GM23338 (cell line): ENCODE data around the gene CENPE. TPM values are rescaled to one million over a fixed set of nuclear protein-coding genes. Genes with fewer than 3 reads are reported as not detected.

Experiments
- ATAC-seq: fragments of 200-7000 bp; cut with Tn5 transposase; 3 replicates; pipeline ENCODE4 v1.9.1; 2020
- DNase-seq: peaks from one replicate; pipeline ENCODE4 v3.0.0-alpha.2; 2015; ENCODE audit warnings: low spot score
- H2AFZ ChIP-seq: fragments of 200-600 bp; sonication (generic); 2 replicates; pipeline ENCODE4 v1.8.0; 2016; ENCODE audit warnings: antibody characterized with exemption, mild to moderate bottlenecking, moderate library complexity
- H3F3A ChIP-seq: fragments of 200-600 bp; sonication (generic); replicated peaks from 2 replicates; pipeline ENCODE4 v1.8.0; 2017; ENCODE audit warnings: antibody characterized with exemption, mixed run types, low read depth
- H3K27ac ChIP-seq: fragments of 200-600 bp; sonication (generic); 2 replicates; pipeline ENCODE4 v1.6.1; 2016; ENCODE audit warnings: low read depth
- H3K27me3 ChIP-seq: fragments of 200-600 bp; sonication (generic); 2 replicates; pipeline ENCODE4 v1.8.0; 2016; ENCODE audit warnings: mild to moderate bottlenecking, mixed run types, moderate library complexity; ENCODE audit not compliant: insufficient read depth
- H3K36me3 ChIP-seq: fragments of 200-600 bp; sonication (generic); 2 replicates; pipeline ENCODE4 v1.8.0; 2016; ENCODE audit warnings: mild to moderate bottlenecking; ENCODE audit not compliant: insufficient read depth
- H3K4me1 ChIP-seq: fragments of 200-600 bp; sonication (generic); 2 replicates; pipeline ENCODE4 v1.8.0; 2016; ENCODE audit warnings: mild to moderate bottlenecking, moderate library complexity; ENCODE audit not compliant: insufficient read depth
- H3K4me2 ChIP-seq: fragments of 200-600 bp; sonication (generic); 2 replicates; pipeline ENCODE4 v1.7.1; 2017; ENCODE audit warnings: mixed run types
- H3K4me3 ChIP-seq: fragments of 200-600 bp; sonication (generic); 2 replicates; pipeline ENCODE4 v1.6.1; 2016; ENCODE audit warnings: mixed run types
- H3K79me2 ChIP-seq: fragments of 200-600 bp; sonication (generic); replicated peaks from 2 replicates; pipeline ENCODE4 v1.8.0; 2017; ENCODE audit warnings: mild to moderate bottlenecking; ENCODE audit not compliant: insufficient read depth
- H3K9me2 ChIP-seq: fragments of 200-600 bp; sonication (generic); 2 replicates; pipeline ENCODE4 v1.8.0; 2017; ENCODE audit not compliant: insufficient read depth
- H4K20me1 ChIP-seq: fragments of 200-600 bp; sonication (generic); replicated peaks from 2 replicates; pipeline ENCODE4 v1.8.0; 2017; ENCODE audit warnings: mild to moderate bottlenecking; ENCODE audit not compliant: insufficient read depth
- H3K27ac Mint-ChIP-seq: 2 replicates; pipeline ENCODE4 v1.8.0; 2020; ENCODE audit warnings: inconsistent platforms, mild to moderate bottlenecking, moderate library complexity, mixed read lengths
- H3K27me3 Mint-ChIP-seq: 3 replicates; pipeline ENCODE4 v1.8.0; 2022; ENCODE audit warnings: low read depth, mild to moderate bottlenecking, moderate library complexity, mixed read lengths, inconsistent platforms; ENCODE audit not compliant: insufficient read depth, poor library complexity
- H3K36me3 Mint-ChIP-seq: 3 replicates; pipeline ENCODE4 v1.8.0; 2021; ENCODE audit warnings: low read depth, mild to moderate bottlenecking, inconsistent platforms, moderate library complexity, mixed read lengths
- H3K4me1 Mint-ChIP-seq: 3 replicates; pipeline ENCODE4 v1.8.0; 2020; ENCODE audit warnings: mild to moderate bottlenecking, inconsistent platforms, mixed read lengths
- H3K4me3 Mint-ChIP-seq: 3 replicates; pipeline ENCODE4 v1.8.0; 2021; ENCODE audit warnings: moderate library complexity, mild to moderate bottlenecking, inconsistent platforms, mixed read lengths
- H3K9me3 Mint-ChIP-seq: 3 replicates; pipeline ENCODE4 v1.8.0; 2020; ENCODE audit warnings: moderate library complexity, mild to moderate bottlenecking, inconsistent platforms, mixed read lengths
- CREB1 ChIP-seq: fragments of 250-450 bp; sonication (Bioruptor Pico); IDR thresholded peaks from 2 replicates; pipeline ENCODE4 v1.5.0; 2020; ENCODE audit warnings: low read depth, mild to moderate bottlenecking, moderate library complexity
- CTCF ChIP-seq, 2 experiments: fragments of 200-600 bp in 1 of 2; sonication (generic) in 1 of 2; conservative IDR thresholded peaks; 2 replicates each; pipeline versions ENCODE4 v1.5.1 to v1.6.1; 2016 to 2017; ENCODE audit warnings: antibody characterized with exemption in 2 of 2, low read depth in 2 of 2, mild to moderate bottlenecking in 2 of 2, moderate library complexity in 1 of 2
- EZH2 ChIP-seq: fragments of 200-600 bp; sonication (generic); IDR thresholded peaks from one replicate; pipeline ENCODE4 v1.8.0; 2017; ENCODE audit warnings: antibody characterized with exemption, mild to moderate bottlenecking, low read depth; ENCODE audit not compliant: unreplicated experiment
- EZH2phosphoT487 ChIP-seq: fragments of 200-600 bp; sonication (generic); IDR thresholded peaks from one replicate; pipeline ENCODE4 v1.8.1; 2018; ENCODE audit warnings: antibody characterized with exemption; ENCODE audit not compliant: unreplicated experiment
- JUNB ChIP-seq: IDR thresholded peaks from one replicate; pipeline ENCODE4 v1.6.1; 2016; ENCODE audit warnings: antibody characterized with exemption; ENCODE audit not compliant: unreplicated experiment
- NANOG ChIP-seq: IDR thresholded peaks from 2 replicates; pipeline ENCODE4 v1.6.1; 2016; ENCODE audit warnings: antibody characterized with exemption, borderline replicate concordance
- POLR2AphosphoS5 ChIP-seq: IDR thresholded peaks from 2 replicates; pipeline ENCODE4 v1.6.1; 2016; ENCODE audit warnings: antibody characterized with exemption, low read depth
- STAT1 ChIP-seq: IDR thresholded peaks from one replicate; pipeline ENCODE4 v1.6.1; 2016; ENCODE audit warnings: antibody characterized with exemption; ENCODE audit not compliant: unreplicated experiment
- ZNF114 ChIP-seq: fragments of 250-450 bp; sonication (Bioruptor Pico); IDR thresholded peaks from 2 replicates; pipeline ENCODE4 v1.5.0; 2020; ENCODE audit warnings: mild to moderate bottlenecking, moderate library complexity
- ZNF331 ChIP-seq: fragments of 250-450 bp; sonication (Bioruptor Pico); IDR thresholded peaks from 2 replicates; pipeline ENCODE4 v1.5.0; 2020; ENCODE audit warnings: low read depth, mild to moderate bottlenecking, moderate library complexity
- polyA plus RNA-seq: library from polyadenylated mRNA; unstranded; fragments of >200 nt; fragmentation: Nextera tagmentation; extraction: Ambion mirVana; gene quantifications from 2 replicates; pipeline ENCODE4 v1.2.1, GENCODE V29; 2016
- total RNA-seq: library from RNA; depleted of rRNA; stranded (reverse); fragments of >200 nt; shearing (Covaris generic); gene quantifications from 2 replicates; pipeline ENCODE4 v1.2.3, GENCODE V29; 2014
- TF ChIP-seq, protein P1 (sequence below): fragments of 250-450 bp; sonication (Bioruptor Pico); IDR thresholded peaks from 2 replicates; pipeline ENCODE4 v1.5.0; 2020; ENCODE audit warnings: mild to moderate bottlenecking, moderate library complexity
- TF ChIP-seq, protein P2 (sequence below): IDR thresholded peaks from one replicate; pipeline ENCODE4 v1.6.1; 2018; ENCODE audit warnings: antibody characterized with exemption; ENCODE audit not compliant: unreplicated experiment
- TF ChIP-seq, protein P3 (sequence below): IDR thresholded peaks from 2 replicates; pipeline ENCODE4 v1.6.1; 2016; ENCODE audit warnings: antibody characterized with exemption

Gene CENPE
- total and polyA plus RNA-seq, 2 experiments from 2014 or later = 42.2 to 46.7 TPM

DNA sequence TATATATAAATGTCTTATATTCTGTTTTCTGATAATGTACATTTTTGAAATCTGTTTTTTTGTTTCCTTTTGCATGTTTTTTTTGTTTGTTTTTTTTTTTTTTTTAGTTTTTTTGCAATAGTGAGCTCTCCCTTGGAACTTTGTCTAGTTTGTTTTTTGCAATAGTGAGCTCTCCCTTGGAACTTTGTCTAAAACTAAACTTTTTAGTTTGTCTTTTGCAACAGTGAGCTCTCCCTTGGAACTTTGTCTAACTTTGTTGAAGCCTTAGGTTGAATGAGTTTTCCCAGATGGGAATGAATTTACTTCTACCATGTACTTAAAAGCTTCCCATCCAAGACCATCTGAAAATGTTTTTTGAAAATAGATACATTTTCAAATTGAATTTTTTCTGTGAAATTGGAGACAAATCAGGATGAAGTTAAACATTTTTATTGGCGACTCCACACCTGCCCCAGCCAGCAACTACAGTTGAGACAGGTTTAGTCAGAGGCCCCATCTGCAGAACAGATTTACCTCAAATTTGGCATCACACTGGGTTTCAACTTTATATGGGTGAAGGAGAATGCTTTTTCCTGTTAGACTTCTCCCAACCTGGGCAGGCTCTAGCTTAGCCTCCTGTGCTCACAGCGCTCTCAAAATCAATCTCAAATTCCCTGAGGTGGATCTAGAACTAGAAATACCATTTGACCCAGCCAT, 137.5 kb downstream of the CENPE start:
- H3K4me1 ChIP-seq = no peaks in the 10 kb centered on the region
- H3K79me2 ChIP-seq = no peaks in the 10 kb centered on the region
- no peak for TF ChIP-seq ZNF114
- TF ChIP-seq, protein P1, sequence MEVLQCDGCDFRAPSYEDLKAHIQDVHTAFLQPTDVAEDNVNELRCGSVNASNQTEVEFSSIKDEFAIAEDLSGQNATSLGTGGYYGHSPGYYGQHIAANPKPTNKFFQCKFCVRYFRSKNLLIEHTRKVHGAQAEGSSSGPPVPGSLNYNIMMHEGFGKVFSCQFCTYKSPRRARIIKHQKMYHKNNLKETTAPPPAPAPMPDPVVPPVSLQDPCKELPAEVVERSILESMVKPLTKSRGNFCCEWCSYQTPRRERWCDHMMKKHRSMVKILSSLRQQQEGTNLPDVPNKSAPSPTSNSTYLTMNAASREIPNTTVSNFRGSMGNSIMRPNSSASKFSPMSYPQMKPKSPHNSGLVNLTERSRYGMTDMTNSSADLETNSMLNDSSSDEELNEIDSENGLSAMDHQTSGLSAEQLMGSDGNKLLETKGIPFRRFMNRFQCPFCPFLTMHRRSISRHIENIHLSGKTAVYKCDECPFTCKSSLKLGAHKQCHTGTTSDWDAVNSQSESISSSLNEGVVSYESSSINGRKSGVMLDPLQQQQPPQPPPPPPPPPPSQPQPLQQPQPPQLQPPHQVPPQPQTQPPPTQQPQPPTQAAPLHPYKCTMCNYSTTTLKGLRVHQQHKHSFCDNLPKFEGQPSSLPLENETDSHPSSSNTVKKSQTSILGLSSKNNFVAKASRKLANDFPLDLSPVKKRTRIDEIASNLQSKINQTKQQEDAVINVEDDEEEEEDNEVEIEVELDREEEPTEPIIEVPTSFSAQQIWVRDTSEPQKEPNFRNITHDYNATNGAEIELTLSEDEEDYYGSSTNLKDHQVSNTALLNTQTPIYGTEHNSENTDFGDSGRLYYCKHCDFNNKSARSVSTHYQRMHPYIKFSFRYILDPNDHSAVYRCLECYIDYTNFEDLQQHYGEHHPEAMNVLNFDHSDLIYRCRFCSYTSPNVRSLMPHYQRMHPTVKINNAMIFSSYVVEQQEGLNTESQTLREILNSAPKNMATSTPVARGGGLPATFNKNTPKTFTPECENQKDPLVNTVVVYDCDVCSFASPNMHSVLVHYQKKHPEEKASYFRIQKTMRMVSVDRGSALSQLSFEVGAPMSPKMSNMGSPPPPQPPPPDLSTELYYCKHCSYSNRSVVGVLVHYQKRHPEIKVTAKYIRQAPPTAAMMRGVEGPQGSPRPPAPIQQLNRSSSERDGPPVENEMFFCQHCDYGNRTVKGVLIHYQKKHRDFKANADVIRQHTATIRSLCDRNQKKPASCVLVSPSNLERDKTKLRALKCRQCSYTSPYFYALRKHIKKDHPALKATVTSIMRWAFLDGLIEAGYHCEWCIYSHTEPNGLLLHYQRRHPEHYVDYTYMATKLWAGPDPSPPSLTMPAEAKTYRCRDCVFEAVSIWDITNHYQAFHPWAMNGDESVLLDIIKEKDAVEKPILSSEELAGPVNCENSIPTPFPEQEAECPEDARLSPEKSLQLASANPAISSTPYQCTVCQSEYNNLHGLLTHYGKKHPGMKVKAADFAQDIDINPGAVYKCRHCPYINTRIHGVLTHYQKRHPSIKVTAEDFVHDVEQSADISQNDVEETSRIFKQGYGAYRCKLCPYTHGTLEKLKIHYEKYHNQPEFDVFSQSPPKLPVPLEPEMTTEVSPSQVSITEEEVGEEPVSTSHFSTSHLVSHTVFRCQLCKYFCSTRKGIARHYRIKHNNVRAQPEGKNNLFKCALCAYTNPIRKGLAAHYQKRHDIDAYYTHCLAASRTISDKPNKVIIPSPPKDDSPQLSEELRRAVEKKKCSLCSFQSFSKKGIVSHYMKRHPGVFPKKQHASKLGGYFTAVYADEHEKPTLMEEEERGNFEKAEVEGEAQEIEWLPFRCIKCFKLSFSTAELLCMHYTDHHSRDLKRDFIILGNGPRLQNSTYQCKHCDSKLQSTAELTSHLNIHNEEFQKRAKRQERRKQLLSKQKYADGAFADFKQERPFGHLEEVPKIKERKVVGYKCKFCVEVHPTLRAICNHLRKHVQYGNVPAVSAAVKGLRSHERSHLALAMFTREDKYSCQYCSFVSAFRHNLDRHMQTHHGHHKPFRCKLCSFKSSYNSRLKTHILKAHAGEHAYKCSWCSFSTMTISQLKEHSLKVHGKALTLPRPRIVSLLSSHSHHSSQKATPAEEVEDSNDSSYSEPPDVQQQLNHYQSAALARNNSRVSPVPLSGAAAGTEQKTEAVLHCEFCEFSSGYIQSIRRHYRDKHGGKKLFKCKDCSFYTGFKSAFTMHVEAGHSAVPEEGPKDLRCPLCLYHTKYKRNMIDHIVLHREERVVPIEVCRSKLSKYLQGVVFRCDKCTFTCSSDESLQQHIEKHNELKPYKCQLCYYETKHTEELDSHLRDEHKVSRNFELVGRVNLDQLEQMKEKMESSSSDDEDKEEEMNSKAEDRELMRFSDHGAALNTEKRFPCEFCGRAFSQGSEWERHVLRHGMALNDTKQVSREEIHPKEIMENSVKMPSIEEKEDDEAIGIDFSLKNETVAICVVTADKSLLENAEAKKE = no peak
- TF ChIP-seq EZH2 = no peak
- no peak for TF ChIP-seq JUNB
- TF ChIP-seq POLR2AphosphoS5 = no peak
- TF ChIP-seq EZH2phosphoT487 = no peak
- TF ChIP-seq CTCF (conservative IDR thresholded peaks at IDR 0.05; ENCODE audit: low read depth in 2 of 2) = no peak
- TF ChIP-seq CREB1 (CRISPR knock-in tag) = no peak
- no peak for TF ChIP-seq STAT1
- no peak for TF ChIP-seq ZNF331 (CRISPR knock-in tag)
- TF ChIP-seq, protein P2, sequence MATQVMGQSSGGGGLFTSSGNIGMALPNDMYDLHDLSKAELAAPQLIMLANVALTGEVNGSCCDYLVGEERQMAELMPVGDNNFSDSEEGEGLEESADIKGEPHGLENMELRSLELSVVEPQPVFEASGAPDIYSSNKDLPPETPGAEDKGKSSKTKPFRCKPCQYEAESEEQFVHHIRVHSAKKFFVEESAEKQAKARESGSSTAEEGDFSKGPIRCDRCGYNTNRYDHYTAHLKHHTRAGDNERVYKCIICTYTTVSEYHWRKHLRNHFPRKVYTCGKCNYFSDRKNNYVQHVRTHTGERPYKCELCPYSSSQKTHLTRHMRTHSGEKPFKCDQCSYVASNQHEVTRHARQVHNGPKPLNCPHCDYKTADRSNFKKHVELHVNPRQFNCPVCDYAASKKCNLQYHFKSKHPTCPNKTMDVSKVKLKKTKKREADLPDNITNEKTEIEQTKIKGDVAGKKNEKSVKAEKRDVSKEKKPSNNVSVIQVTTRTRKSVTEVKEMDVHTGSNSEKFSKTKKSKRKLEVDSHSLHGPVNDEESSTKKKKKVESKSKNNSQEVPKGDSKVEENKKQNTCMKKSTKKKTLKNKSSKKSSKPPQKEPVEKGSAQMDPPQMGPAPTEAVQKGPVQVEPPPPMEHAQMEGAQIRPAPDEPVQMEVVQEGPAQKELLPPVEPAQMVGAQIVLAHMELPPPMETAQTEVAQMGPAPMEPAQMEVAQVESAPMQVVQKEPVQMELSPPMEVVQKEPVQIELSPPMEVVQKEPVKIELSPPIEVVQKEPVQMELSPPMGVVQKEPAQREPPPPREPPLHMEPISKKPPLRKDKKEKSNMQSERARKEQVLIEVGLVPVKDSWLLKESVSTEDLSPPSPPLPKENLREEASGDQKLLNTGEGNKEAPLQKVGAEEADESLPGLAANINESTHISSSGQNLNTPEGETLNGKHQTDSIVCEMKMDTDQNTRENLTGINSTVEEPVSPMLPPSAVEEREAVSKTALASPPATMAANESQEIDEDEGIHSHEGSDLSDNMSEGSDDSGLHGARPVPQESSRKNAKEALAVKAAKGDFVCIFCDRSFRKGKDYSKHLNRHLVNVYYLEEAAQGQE = no peak
- no peak for TF ChIP-seq NANOG
- TF ChIP-seq, protein P3, sequence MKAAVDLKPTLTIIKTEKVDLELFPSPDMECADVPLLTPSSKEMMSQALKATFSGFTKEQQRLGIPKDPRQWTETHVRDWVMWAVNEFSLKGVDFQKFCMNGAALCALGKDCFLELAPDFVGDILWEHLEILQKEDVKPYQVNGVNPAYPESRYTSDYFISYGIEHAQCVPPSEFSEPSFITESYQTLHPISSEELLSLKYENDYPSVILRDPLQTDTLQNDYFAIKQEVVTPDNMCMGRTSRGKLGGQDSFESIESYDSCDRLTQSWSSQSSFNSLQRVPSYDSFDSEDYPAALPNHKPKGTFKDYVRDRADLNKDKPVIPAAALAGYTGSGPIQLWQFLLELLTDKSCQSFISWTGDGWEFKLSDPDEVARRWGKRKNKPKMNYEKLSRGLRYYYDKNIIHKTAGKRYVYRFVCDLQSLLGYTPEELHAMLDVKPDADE = no peak
- H3K9me2 ChIP-seq = no peaks in the 10 kb centered on the region
- no peak overlapping the region for H3K27ac Mint-ChIP-seq
- no peaks in the 10 kb centered on the region for H3K36me3 Mint-ChIP-seq
- no peaks in the 10 kb centered on the region for H3K27me3 ChIP-seq
- H3K4me2 ChIP-seq = no peak overlapping the region
- no peak overlapping the region for H3K4me3 Mint-ChIP-seq
- no peaks in the 10 kb centered on the region for H3K36me3 ChIP-seq
- H3K9me3 Mint-ChIP-seq = no peaks in the 10 kb centered on the region
- H2AFZ ChIP-seq = no peak overlapping the region
- no peak overlapping the region for H3K27ac ChIP-seq
- no peak for ATAC-seq
- no peak for DNase-seq
- H3F3A ChIP-seq = no peaks in the 10 kb centered on the region
- H4K20me1 ChIP-seq = 0 out of 2 replicates have a peak, but pooled peaks cover 4% of the 10 kb centered on the region
- no peak overlapping the region for H3K4me3 ChIP-seq
- peaks cover 2% of the 10 kb centered on the region for H3K27me3 Mint-ChIP-seq
- peaks cover 4% of the 10 kb centered on the region; the same call in 1 of the 3 replicates for H3K4me1 Mint-ChIP-seq
